HL-60 (cell line): ENCODE measurements around the gene KRTAP5-5.
"Not testable (repeated sequence)": the region's sequence is repeated elsewhere in the genome, so short reads cannot be mapped to it uniquely, and the experiment has no call there.

Experiments used
- DNase-seq, 2 experiments: peaks; one replicate each; pipeline ENCODE4 v3.0.0-alpha.2; 2010 to 2020; ENCODE audit warnings: low read depth in 1 of 2, low spot score in 1 of 2
- H3K27ac ChIP-seq: fragments of 250-450 bp; sonication (Bioruptor Pico); replicated peaks from 2 replicates; pipeline ENCODE4 v1.5.1; 2020; ENCODE audit warnings: mild to moderate bottlenecking, moderate library complexity
- H3K27me3 ChIP-seq: fragments of 250-450 bp; sonication (Bioruptor Pico); 2 replicates; pipeline ENCODE4 v1.5.1; 2021; ENCODE audit warnings: mild to moderate bottlenecking, moderate library complexity; ENCODE audit not compliant: insufficient read depth, poor library complexity, severe bottlenecking
- H3K4me3 ChIP-seq: replicated peaks from 2 replicates; pipeline ENCODE4 v1.5.1; 2011; ENCODE audit warnings: mild to moderate bottlenecking, control low read depth, low read length; ENCODE audit not compliant: insufficient read depth
- GABPA ChIP-seq: IDR thresholded peaks from 2 replicates; pipeline ENCODE4 v1.6.1; 2012; ENCODE audit warnings: low read depth
- POLR2AphosphoS5 ChIP-seq: IDR thresholded peaks from 2 replicates; pipeline ENCODE4 v1.6.1; 2012; ENCODE audit warnings: low read depth
- SPI1 ChIP-seq: IDR thresholded peaks from 2 replicates; pipeline ENCODE4 v1.6.1; 2012; ENCODE audit warnings: low read depth, mild to moderate bottlenecking, borderline replicate concordance
- long read RNA-seq: library from polyadenylated mRNA; unstranded; transcript quantifications from one replicate; pipeline ENCODE4 v2.0.0, GENCODE V29; 2020
- TF ChIP-seq, protein P1 (sequence below): IDR thresholded peaks from 2 replicates; pipeline ENCODE4 v1.6.1; 2012; ENCODE audit warnings: low read depth; ENCODE audit not compliant: insufficient replicate concordance
- TF ChIP-seq, protein P2 (sequence below): IDR thresholded peaks from one replicate; pipeline ENCODE4 v1.5.1; 2011; ENCODE audit warnings: low read length, control low read depth, inconsistent platforms; ENCODE audit not compliant: insufficient read depth

KRTAP5-5 gene
- long read RNA-seq = 0 reads

GRCh38 chr11:1629326-1630185 lies at the start of gene KRTAP5-5:
Gene KRTAP5-5, plus strand, starts transcription at chr11:1629775. Its CDS starts 66 bp downstream, at chr11:1629841.
- no peak within 1 kb of the TSS for H3K4me3 ChIP-seq

DNA sequence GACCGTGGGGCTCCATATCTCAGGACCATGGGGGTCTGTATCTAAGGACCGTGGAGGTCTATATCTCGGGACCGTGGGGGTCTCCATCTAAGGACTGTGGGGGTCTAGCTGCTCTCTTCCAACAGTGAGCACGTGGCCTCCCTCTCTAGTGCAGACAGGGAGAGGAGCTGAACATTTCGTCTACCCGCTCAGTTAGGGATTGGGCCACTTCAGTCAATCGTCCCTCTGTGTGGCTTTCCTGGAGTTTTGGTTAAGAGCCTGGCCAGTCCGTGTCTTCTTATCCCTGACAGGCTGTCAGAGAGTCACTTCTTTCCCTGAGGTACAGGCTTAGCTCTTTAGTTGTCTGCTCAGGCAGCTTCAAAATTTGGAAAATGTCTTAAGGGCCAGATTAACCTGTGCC lies 47.6 kb upstream of the KRTAP5-5 start:
- H3K27ac ChIP-seq = no peak overlapping the region
- no peak for DNase-seq
- H3K27me3 ChIP-seq = no peaks in the 10 kb centered on the region
- TF ChIP-seq GABPA = no peak
- TF ChIP-seq, protein P1, sequence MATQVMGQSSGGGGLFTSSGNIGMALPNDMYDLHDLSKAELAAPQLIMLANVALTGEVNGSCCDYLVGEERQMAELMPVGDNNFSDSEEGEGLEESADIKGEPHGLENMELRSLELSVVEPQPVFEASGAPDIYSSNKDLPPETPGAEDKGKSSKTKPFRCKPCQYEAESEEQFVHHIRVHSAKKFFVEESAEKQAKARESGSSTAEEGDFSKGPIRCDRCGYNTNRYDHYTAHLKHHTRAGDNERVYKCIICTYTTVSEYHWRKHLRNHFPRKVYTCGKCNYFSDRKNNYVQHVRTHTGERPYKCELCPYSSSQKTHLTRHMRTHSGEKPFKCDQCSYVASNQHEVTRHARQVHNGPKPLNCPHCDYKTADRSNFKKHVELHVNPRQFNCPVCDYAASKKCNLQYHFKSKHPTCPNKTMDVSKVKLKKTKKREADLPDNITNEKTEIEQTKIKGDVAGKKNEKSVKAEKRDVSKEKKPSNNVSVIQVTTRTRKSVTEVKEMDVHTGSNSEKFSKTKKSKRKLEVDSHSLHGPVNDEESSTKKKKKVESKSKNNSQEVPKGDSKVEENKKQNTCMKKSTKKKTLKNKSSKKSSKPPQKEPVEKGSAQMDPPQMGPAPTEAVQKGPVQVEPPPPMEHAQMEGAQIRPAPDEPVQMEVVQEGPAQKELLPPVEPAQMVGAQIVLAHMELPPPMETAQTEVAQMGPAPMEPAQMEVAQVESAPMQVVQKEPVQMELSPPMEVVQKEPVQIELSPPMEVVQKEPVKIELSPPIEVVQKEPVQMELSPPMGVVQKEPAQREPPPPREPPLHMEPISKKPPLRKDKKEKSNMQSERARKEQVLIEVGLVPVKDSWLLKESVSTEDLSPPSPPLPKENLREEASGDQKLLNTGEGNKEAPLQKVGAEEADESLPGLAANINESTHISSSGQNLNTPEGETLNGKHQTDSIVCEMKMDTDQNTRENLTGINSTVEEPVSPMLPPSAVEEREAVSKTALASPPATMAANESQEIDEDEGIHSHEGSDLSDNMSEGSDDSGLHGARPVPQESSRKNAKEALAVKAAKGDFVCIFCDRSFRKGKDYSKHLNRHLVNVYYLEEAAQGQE = no peak
- no peak for TF ChIP-seq POLR2AphosphoS5
- TF ChIP-seq SPI1 = no peak
- TF ChIP-seq, protein P2, sequence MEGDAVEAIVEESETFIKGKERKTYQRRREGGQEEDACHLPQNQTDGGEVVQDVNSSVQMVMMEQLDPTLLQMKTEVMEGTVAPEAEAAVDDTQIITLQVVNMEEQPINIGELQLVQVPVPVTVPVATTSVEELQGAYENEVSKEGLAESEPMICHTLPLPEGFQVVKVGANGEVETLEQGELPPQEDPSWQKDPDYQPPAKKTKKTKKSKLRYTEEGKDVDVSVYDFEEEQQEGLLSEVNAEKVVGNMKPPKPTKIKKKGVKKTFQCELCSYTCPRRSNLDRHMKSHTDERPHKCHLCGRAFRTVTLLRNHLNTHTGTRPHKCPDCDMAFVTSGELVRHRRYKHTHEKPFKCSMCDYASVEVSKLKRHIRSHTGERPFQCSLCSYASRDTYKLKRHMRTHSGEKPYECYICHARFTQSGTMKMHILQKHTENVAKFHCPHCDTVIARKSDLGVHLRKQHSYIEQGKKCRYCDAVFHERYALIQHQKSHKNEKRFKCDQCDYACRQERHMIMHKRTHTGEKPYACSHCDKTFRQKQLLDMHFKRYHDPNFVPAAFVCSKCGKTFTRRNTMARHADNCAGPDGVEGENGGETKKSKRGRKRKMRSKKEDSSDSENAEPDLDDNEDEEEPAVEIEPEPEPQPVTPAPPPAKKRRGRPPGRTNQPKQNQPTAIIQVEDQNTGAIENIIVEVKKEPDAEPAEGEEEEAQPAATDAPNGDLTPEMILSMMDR = no peak
- H3K4me3 ChIP-seq = no peak overlapping the region

More at GRCh38 chr11:1629326-1630185, at the start of gene KRTAP5-5:
- Histone ChIP-seq H3K27me3 (peaks cover 24% of the 10 kb centered on the region), H3K27ac (no peak within 1 kb of the TSS)
- TF ChIP-seq POLR2AphosphoS5 (no peak), SPI1 (no peak), GABPA (no peak)
- TF ChIP-seq, protein P2 = no peak
- TF ChIP-seq, protein P1 = no peak
- no peak for DNase-seq

DNA sequence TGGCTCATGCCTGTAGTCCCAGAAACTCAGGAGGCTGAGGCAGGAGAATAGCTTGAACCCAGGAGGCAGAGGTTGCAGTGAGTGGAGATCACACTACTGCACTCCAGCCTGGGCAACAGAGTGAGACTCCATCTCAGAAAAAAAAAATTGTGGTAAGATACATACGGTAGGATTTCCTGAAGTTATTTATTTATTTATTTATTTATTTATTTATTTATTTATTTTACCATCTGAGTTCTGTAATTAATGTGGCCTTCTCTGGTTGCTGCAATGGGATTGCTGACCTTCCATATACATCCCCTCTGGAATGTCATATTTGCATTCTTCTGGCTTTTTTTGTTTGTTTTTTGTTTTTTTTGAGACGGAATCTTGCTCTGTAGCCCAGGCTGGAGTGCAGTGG lies 46.7 kb upstream of the KRTAP5-5 start:
- H3K27me3 ChIP-seq, DNase-seq, H3K4me3 ChIP-seq, H3K27ac ChIP-seq: not testable (repeated sequence)

DNA sequence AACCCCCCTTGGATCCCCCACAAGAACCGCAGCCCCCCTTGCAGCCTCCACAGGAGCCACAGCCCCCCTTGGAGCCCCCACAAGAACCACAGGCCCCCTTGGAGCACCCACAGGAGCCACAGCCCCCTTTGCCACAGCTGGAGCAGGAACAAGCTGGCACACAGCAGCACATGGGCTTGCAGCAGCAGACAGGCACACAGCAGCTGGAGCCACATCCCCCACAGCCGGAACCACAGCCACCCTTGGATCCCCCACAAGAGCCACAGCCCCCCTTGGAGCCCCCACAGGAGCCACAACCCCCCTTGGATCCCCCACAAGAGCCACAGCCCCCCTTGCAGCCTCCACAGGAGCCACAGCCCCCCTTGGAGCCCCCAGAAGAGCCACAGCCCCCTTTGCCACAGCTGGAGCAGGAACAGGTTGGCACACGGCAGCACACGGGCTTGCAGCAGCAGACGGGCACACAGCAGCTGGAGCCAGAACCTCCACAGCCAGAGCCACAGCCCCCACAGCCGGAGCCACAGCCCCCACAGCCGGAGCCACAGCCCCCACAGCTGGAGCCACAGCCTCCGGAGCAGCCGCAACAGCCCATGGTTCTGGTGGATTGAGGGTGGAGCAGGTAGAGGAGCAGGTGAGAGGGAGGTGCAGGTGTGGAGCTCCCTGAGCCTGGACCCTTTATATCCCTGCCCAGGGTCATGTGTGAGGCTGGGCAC lies 44.8 kb upstream of the KRTAP5-5 start, which contains the start of gene KRTAP5-1:
TSS of gene KRTAP5-1 (minus strand) at position 623 of the 710 bp plus-strand sequence. CDS start at position 589, 34 bp downstream.
- not testable (repeated sequence) for H3K4me3 ChIP-seq, H3K27me3 ChIP-seq, H3K27ac ChIP-seq, DNase-seq
